H1 (cell line): ENCODE data around the gene USP10. TPM values are rescaled to one million over a fixed set of nuclear protein-coding genes. Genes with fewer than 3 reads are reported as not detected.

Source experiments
- CTCF ChIA-PET: fragments of 300-600 bp; sonication (Branson Sonifier 250); formaldehyde crosslinking; loops from one replicate; lab custom pipeline; 2021; ENCODE audit not compliant: partially characterized antibody; lab: Charles Lee
- POLR2A ChIA-PET: fragments of 300-600 bp; sonication (Branson Sonifier 250); formaldehyde crosslinking; loops from one replicate; lab custom pipeline; 2021; ENCODE audit warnings: inconsistent platforms; ENCODE audit not compliant: partially characterized antibody; lab: Charles Lee
- DNase-seq, 2 experiments: peaks; one replicate each; pipeline versions ENCODE4 v3.0.0 to v3.0.0-alpha.2; 2010 to 2022; ENCODE audit warnings: low spot score in 2 of 2, low read depth in 1 of 2, mixed read lengths in 1 of 2
- FAIRE-seq: peaks from 2 replicates; lab custom pipeline; 2011; peaks lifted over from hg19 to GRCh38; lab: Jason Lieb, UNC
- H2AFZ ChIP-seq: 2 replicates; pipeline ENCODE4 v1.8.1; 2012; ENCODE audit warnings: low read length, inconsistent platforms
- H2AK5ac ChIP-seq: 2 replicates; pipeline ENCODE4 v1.6.1; 2013; ENCODE audit warnings: low read depth, low read length
- H2BK120ac ChIP-seq: replicated peaks from 2 replicates; pipeline ENCODE3; 2013; ENCODE audit warnings: low read depth, low read length, inconsistent platforms
- H2BK12ac ChIP-seq: 2 replicates; pipeline ENCODE4 v1.6.1; 2013; ENCODE audit warnings: low read depth, low read length
- H2BK15ac ChIP-seq: 2 replicates; pipeline ENCODE4 v1.6.1; 2013; ENCODE audit warnings: low read length
- H2BK20ac ChIP-seq: 2 replicates; pipeline ENCODE4 v1.6.1; 2013; ENCODE audit warnings: low read length
- H2BK5ac ChIP-seq: 2 replicates; pipeline ENCODE4 v1.6.1; 2013; ENCODE audit warnings: low read depth, low read length
- H3K14ac ChIP-seq: 2 replicates; pipeline ENCODE4 v1.6.1; 2013; ENCODE audit warnings: inconsistent platforms; ENCODE audit not compliant: insufficient read length
- H3K18ac ChIP-seq: 2 replicates; pipeline ENCODE4 v1.6.1; 2013; ENCODE audit warnings: low read length; ENCODE audit errors: extremely low read depth
- H3K23ac ChIP-seq: 2 replicates; pipeline ENCODE4 v1.6.1; 2013; ENCODE audit warnings: inconsistent platforms; ENCODE audit not compliant: insufficient read length
- H3K23me2 ChIP-seq: 2 replicates; pipeline ENCODE4 v1.6.1; 2013; ENCODE audit warnings: low read depth, low read length
- H3K27ac ChIP-seq: 2 replicates; pipeline ENCODE4 v1.6.1; 2011; ENCODE audit warnings: low read depth, low read length, inconsistent platforms
- H3K27me3 ChIP-seq, 4 experiments: replicated peaks in 1 of 4; 1 replicate in 1 of 4; 2 replicates in 3 of 4; pipeline versions ENCODE4 v1.6.1 to v1.8.1; 2011 to 2013; ENCODE audit warnings: low read length in 3 of 4, mild to moderate bottlenecking in 3 of 4, inconsistent platforms in 2 of 4, mixed read lengths in 2 of 4, moderate library complexity in 1 of 4; ENCODE audit not compliant: control insufficient read depth in 3 of 4, insufficient read depth in 3 of 4; ENCODE audit errors: extremely low read depth in 1 of 4
- H3K36me3 ChIP-seq, 4 experiments: 2 replicates each; pipeline versions ENCODE4 v1.6.1 to v1.8.1; 2011 to 2013; ENCODE audit warnings: mild to moderate bottlenecking in 4 of 4, low read length in 3 of 4, moderate library complexity in 2 of 4, control low read depth in 1 of 4, inconsistent platforms in 1 of 4; ENCODE audit not compliant: insufficient read depth in 4 of 4, control insufficient read depth in 2 of 4
- H3K4ac ChIP-seq: replicated peaks from 2 replicates; pipeline ENCODE3; 2013; ENCODE audit warnings: low read length, low read depth, mixed read lengths, inconsistent platforms; ENCODE audit not compliant: insufficient read length
- H3K4me1 ChIP-seq, 4 experiments: replicated peaks in 1 of 4; 1 replicate in 1 of 4; 2 replicates in 3 of 4; pipeline versions ENCODE4 v1.6.1 to v1.8.1; 2011 to 2013; ENCODE audit warnings: low read length in 3 of 4, inconsistent platforms in 2 of 4, mixed read lengths in 1 of 4; ENCODE audit not compliant: insufficient read depth in 4 of 4, control insufficient read depth in 3 of 4
- H3K4me2 ChIP-seq, 2 experiments: 2 replicates each; pipeline versions ENCODE4 v1.6.1 to v1.8.1; 2011 to 2013; ENCODE audit warnings: low read depth in 2 of 2, low read length in 2 of 2, control low read depth in 1 of 2, inconsistent platforms in 1 of 2, mild to moderate bottlenecking in 1 of 2; ENCODE audit not compliant: insufficient read depth in 1 of 2
- H3K4me3 ChIP-seq, 4 experiments: fragments of 200-600, 300-600 bp in 1 of 4; sonication (generic), shearing (Covaris generic), sonication (Bioruptor Twin) in 1 of 4; 2 replicates each; pipeline versions ENCODE4 v1.5.1 to v1.8.1; 2011 to 2016; ENCODE audit warnings: low read length in 4 of 4, low read depth in 3 of 4, control low read depth in 2 of 4, inconsistent platforms in 2 of 4, mild to moderate bottlenecking in 2 of 4, mixed read lengths in 1 of 4, moderate library complexity in 1 of 4; ENCODE audit not compliant: insufficient read depth in 2 of 4; ENCODE audit errors: extremely low read depth in 1 of 4
- H3K56ac ChIP-seq: replicated peaks from 2 replicates; pipeline ENCODE3; 2013; ENCODE audit warnings: low read depth, mild to moderate bottlenecking, mixed read lengths, low read length, inconsistent platforms; ENCODE audit not compliant: insufficient read length
- H3K79me1 ChIP-seq: 2 replicates; pipeline ENCODE4 v1.6.1; 2013; ENCODE audit warnings: low read depth, low read length, control low read depth
- H3K79me2 ChIP-seq, 2 experiments: 2 replicates each; pipeline versions ENCODE4 v1.6.1 to v1.8.1; 2012 to 2013; ENCODE audit warnings: low read length in 2 of 2, mild to moderate bottlenecking in 2 of 2, inconsistent platforms in 1 of 2; ENCODE audit not compliant: insufficient read depth in 2 of 2, control insufficient read depth in 1 of 2
- H3K9ac ChIP-seq, 4 experiments: replicated peaks in 1 of 4; 1 replicate in 1 of 4; 2 replicates in 3 of 4; pipeline versions ENCODE4 v1.6.1 to v1.8.1; 2011 to 2013; ENCODE audit warnings: low read depth in 3 of 4, low read length in 3 of 4, control low read depth in 2 of 4, mild to moderate bottlenecking in 2 of 4, moderate library complexity in 2 of 4, inconsistent platforms in 1 of 4; ENCODE audit errors: extremely low read depth in 1 of 4
- H3K9me3 ChIP-seq, 2 experiments: 2 replicates each; pipeline versions ENCODE4 v1.6.1 to v1.8.1; 2012 to 2013; ENCODE audit warnings: mild to moderate bottlenecking in 2 of 2, moderate library complexity in 2 of 2, control low read depth in 1 of 2, inconsistent platforms in 1 of 2, low read depth in 1 of 2, low read length in 1 of 2, mixed read lengths in 1 of 2; ENCODE audit not compliant: insufficient read depth in 2 of 2
- H4K20me1 ChIP-seq, 2 experiments: replicated peaks in 1 of 2; 2 replicates each; pipeline versions ENCODE3 to v1.8.1; 2011 to 2013; ENCODE audit warnings: inconsistent platforms in 2 of 2, low read length in 2 of 2, mild to moderate bottlenecking in 1 of 2; ENCODE audit not compliant: insufficient read depth in 2 of 2, control insufficient read depth in 1 of 2
- H4K5ac ChIP-seq: 2 replicates; pipeline ENCODE4 v1.6.1; 2013; ENCODE audit warnings: low read length, low read depth, mixed read lengths, inconsistent platforms; ENCODE audit not compliant: insufficient read length
- H4K8ac ChIP-seq: 2 replicates; pipeline ENCODE4 v1.8.0; 2013; ENCODE audit warnings: mild to moderate bottlenecking, moderate library complexity, low read length, inconsistent platforms; ENCODE audit not compliant: insufficient read depth; ENCODE audit errors: extremely low read depth
- H4K91ac ChIP-seq: replicated peaks from 2 replicates; pipeline ENCODE3; 2013; ENCODE audit warnings: low read length, mixed read lengths, inconsistent platforms; ENCODE audit not compliant: insufficient read length
- BACH1 ChIP-seq: IDR thresholded peaks from 2 replicates; pipeline ENCODE4 v1.6.1; 2012; ENCODE audit warnings: low read length, improper control_type of control experiment
- JUND ChIP-seq: IDR thresholded peaks from 2 replicates; pipeline ENCODE4 v1.6.1; 2011; ENCODE audit warnings: mild to moderate bottlenecking, improper control_type of control experiment, low read length
- MAFK ChIP-seq: IDR thresholded peaks from 2 replicates; pipeline ENCODE4 v1.6.1; 2012; ENCODE audit warnings: low read depth, mild to moderate bottlenecking, improper control_type of control experiment, low read length
- TEAD4 ChIP-seq: IDR thresholded peaks from 2 replicates; pipeline ENCODE4 v1.6.1; 2012; ENCODE audit warnings: low read depth, low read length, inconsistent platforms, mixed read lengths
- USF2 ChIP-seq: IDR thresholded peaks from 2 replicates; pipeline ENCODE4 v1.6.1; 2011; ENCODE audit warnings: low read length, improper control_type of control experiment
- WGBS, 2 experiments: shearing (Covaris generic) in 1 of 2; methylation state at CpG; one replicate each; pipeline versions ENCODE4 v1.1.6 to v1.1.7; 2013 to 2015; ENCODE audit warnings: low lambda C conversion rate in 2 of 2, mixed read lengths in 2 of 2, inconsistent platforms in 1 of 2, low coverage in 1 of 2, missing lambda C conversion rate in 1 of 2; ENCODE audit not compliant: insufficient replicate concordance in 2 of 2, insufficient coverage in 1 of 2, insufficient read length in 1 of 2; ENCODE audit errors: extremely low coverage in 1 of 2, missing lambda C conversion rate in 1 of 2; 5-methylcytosine and 5-hydroxymethylcytosine counted together
- polyA plus RNA-seq, 7 experiments: library from polyadenylated mRNA; depleted of rRNA in 3 of 7; stranded (reverse) in 5 of 7; unstranded in 2 of 7; fragments of >200 nt in 5 of 7; fragments of 200-250 nt in 2 of 7; gene quantifications; 1 replicate in 5 of 7; 2 replicates in 1 of 7; 4 replicates in 1 of 7; pipeline versions ENCODE4 v1.2.1 to v1.2.3, GENCODE V29; 2011 to 2013; ENCODE audit warnings: missing spikeins in 2 of 7, mixed read lengths in 2 of 7
- total RNA-seq: library from RNA; stranded (reverse); fragmentation: NEBNext Ultra II Directional; extraction: Animal tissue kit (Norgen Biotek cat#: 25700); gene quantifications from 2 replicates; pipeline ENCODE4 v1.2.1, GENCODE V29; 2021
- TF ChIP-seq, protein P1 (sequence below): IDR thresholded peaks from 2 replicates; pipeline ENCODE4 v1.6.1; 2012; ENCODE audit warnings: inconsistent platforms

USP10 gene
- total and polyA plus RNA-seq, 2 of the 8 experiments (the other 6 are each of a cell fraction or from before 2014, with no cell fraction given) = 171 to 195 TPM

GRCh38 chr16:84732674-84733352 is 33.0 kb downstream of the USP10 start:
- Histone ChIP-seq H3K4ac (no peak overlapping the region), H2BK5ac (0 out of 2 replicates have a peak overlapping the region, but pooled peaks have one; percentile 1), H3K36me3 (peaks cover 0 to 5% (median 0%) of the 10 kb centered on the region in 4 experiments; a peak in 1 of 8 replicates), H3K56ac (no peak overlapping the region), H3K4me1 (peaks cover 7 to 25% (median 20%) of the 10 kb centered on the region in 4 experiments), H4K91ac (no peak overlapping the region), H3K9ac (no peak overlapping the region), H3K79me1 (no peaks in the 10 kb centered on the region), H2BK120ac (no peak overlapping the region), H3K4me2 (no peak overlapping the region), H3K18ac (no peak overlapping the region), H3K27me3 (no peaks in the 10 kb centered on the region), H3K9me3 (no peaks in the 10 kb centered on the region), H3K27ac (no peak overlapping the region), H2BK15ac (no peak overlapping the region), H4K5ac (peak overlapping the region; percentile 44), H4K8ac (no peak overlapping the region), H4K20me1 (peaks cover 16 to 21% of the 10 kb centered on the region in 2 experiments), H3K14ac (no peak overlapping the region), H2BK12ac (no peak overlapping the region), H3K79me2 (peaks cover 3 to 95% of the 10 kb centered on the region in 2 experiments; a peak in 3 of 4 replicates), H2AFZ (no peak overlapping the region)
- WGBS, 2 experiments = 81% methylated on average over 9 of the region's 9 CpGs; no CpG with 5 or more reads in 1 of the 2 experiments
- ChIA-PET POLR2A (no interaction called here), CTCF (interaction anchor here (1.3 to 13.2 kb wide), 3 partner anchors 14 to 60 kb away, joined by 4 to 137 read pairs (median 7); no protein-coding TSS in a partner anchor)
- no peak for DNase-seq
- FAIRE-seq = no peak
- TF ChIP-seq JUND (no peak), MAFK (peak; percentile 92), BACH1 (peak; percentile 95), USF2 (no peak), TEAD4 (no peak)
- TF ChIP-seq, protein P1, sequence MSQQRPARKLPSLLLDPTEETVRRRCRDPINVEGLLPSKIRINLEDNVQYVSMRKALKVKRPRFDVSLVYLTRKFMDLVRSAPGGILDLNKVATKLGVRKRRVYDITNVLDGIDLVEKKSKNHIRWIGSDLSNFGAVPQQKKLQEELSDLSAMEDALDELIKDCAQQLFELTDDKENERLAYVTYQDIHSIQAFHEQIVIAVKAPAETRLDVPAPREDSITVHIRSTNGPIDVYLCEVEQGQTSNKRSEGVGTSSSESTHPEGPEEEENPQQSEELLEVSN = no peak
- TF ChIP-seq, all 59 proteins: peak for 2
- Histone ChIP-seq H2BK20ac (no peak overlapping the region), H3K23me2 (no peaks in the 10 kb centered on the region), H3K23ac (no peak overlapping the region), H2AK5ac (no peak overlapping the region), H3K4me3 (no peak overlapping the region)
